Measurements from ENCODE around the gene ACAP2.

DNA sequence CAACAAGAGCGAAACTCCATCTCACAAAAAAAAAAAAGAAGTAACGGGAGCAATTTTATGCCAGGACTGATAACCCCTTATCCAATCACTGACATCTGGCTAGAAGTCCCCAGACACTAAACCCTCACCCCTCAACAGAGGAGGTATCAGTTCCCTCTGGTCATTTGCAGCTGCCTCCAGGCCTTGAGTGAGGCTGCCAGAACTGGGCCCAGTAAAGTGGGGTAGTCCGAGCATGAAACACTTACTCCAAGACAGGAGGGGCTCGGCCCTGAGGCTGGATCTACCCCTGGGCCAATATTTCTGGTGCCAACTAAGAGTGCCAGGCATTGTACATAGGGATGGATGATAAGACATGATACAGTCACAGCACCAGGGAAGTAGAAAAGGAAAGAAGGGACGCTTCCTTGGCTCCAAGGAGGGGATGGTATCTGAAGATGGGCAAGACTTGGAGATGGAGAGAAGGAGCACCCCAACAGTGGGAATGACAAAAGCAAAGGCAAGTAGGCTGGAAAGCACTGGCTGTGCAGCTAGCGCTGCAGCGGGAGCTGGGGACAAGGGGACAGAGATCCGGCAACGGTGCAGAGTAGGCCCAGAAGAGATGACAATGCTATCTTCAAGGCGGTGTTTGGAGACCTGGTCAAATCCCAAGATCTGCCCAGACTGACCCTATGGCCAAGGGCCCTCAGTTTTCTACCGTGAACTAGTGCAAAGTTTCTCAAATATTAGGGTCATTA, 174.1 kb downstream of the ACAP2 start:
- TF ChIP-seq POLR2A (IDR thresholded peaks at IDR 0.05; ENCODE audit: low read depth, low read length) (no peak), POLR2AphosphoS5 (IDR thresholded peaks at IDR 0.05; ENCODE audit: low read depth, low read length) (no peak)

All from GM12892 (cell line).